ENCODE data around the gene NAGLU.

The NAGLU gene

DNA sequence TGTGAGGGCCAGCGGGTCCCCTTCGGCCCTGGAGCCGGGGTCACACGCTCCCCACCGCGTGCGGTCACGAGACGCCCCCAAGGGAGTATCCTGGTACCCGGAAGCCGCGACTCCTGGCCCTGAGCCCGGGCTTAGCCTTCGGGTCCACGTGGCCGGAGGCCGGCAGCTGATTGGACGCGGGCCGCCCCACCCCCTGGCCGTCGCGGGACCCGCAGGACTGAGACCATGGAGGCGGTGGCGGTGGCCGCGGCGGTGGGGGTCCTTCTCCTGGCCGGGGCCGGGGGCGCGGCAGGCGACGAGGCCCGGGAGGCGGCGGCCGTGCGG is at the start of gene NAGLU:
Gene NAGLU (plus strand): TSS at position 194 of the 324 bp plus-strand sequence. CDS start 32 bp downstream, at position 226.
- peak; percentile 58 to 82 for DNase-seq (ENCODE audit: low read depth in 2 of 2)

DNA sequence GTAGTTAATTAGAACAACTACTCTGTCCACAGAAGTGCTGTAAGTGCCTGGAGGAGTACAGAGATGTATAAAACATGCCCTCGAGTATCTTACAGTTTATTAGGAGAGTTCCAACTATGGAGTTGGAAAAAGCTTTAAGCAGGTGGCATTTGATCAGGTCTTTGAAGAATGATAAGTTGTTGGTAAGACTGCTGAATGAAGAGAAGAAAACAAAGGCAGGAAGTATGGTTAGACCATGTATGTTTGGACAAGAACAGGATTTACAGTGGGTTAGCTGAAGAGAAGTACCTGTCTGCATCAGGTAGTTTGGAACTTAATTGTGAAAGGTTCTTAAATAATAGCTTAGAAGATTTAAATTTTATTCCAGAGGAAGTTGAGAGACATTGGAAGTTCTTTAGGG is 48.0 kb upstream of the NAGLU start:
- DNase-seq (ENCODE audit: low read depth in 2 of 2): no peak

DNA sequence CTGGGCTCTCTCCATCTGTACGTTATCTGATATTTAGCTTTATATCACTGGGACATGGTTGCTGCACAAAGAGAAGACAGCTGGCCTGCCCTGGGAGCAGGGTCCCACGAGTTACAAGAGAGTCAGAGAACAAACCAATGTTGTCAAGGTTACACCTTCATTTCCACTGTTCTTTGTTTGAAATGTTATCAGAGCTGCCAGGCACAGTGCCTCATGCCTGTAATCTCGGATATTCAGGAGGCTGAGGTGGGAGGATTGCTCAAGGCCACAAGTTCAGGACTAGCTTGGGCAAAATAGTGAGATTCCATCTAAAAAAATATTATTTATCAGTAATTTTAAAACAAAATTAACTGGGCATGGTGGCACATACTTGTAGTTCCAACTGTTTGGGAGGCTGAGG is 42.7 kb upstream of the NAGLU start:
- DNase-seq (ENCODE audit: low read depth in 2 of 2): no peak

DNA sequence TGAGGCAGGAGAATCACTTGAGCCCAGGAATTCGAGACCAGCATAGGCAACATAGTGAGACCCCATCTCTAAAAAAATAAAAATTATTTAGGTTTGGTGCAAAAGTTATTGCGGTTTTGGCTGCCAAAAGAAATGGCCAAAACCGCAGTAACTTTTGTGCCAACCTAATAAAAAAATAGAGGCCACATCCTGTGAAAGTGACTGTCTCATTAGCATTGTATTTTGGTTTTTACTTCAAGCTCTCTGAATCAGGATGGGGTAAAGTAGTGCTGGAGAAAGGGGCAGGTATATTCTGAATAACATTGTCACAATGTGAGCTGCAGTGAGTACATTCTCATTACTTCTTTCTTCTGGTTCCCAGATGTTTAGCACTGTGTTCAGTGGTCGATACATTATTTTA is 41.4 kb upstream of the NAGLU start:
- DNase-seq (ENCODE audit: low read depth in 2 of 2): no peak

DNA sequence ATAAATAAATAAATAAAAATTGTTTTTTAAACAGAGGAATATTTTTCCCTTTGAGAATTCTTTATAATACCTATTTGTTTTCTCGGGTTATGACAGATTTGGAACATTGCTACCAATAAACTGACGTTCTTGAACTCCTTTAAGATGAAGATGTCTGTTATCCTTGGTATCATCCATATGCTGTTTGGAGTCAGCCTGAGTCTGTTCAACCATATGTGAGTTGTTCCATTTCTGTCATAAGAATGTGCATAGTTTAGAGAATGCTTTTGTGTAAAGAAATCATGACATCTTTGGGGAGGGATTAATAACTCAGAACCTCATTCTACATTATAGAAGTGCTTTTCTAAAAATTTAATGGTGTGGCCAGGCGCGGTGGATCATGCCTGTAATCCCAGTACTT is 37.2 kb upstream of the NAGLU start:
- DNase-seq (ENCODE audit: low read depth in 2 of 2): no peak

DNA sequence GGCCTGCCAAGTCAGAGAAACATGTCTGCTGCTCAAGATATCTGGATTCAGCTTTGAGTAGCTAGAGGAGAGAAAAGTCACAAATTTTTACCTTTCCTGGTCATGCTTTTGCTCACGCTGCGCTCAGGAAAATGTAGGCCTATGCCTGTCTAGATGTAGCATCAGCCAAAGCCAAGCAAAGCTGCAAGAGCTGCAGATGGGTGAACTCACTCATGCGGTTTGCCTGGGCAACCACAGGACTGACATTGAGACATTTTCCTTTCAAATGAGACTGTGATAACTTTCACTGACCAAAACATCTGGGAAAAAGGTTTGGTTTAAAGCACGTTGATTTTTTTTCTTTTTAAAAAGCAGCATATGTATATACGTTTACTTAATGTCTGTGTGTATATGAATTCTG is 34.0 kb upstream of the NAGLU start:
- no peak for DNase-seq (ENCODE audit: low read depth in 2 of 2)

DNA sequence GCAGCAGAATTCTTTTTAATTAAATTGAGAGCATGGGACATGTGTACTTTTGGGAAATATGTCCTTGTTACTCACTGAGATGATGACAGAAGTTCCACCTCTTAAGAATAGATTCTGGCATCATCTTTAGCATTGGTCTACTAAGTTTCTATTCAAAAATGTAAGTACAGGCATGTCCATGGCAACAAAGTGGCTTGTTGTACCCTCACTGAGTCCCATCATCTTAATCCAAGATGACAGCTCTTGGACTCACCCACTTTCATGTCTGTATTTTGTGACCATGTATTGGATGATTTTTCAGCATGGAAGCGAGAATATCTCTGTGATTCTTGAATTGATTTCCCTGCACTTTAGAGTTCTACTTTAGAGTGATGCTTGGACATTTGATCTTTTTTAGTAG is 33.1 kb upstream of the NAGLU start:
- DNase-seq (ENCODE audit: low read depth in 2 of 2): no peak

DNA sequence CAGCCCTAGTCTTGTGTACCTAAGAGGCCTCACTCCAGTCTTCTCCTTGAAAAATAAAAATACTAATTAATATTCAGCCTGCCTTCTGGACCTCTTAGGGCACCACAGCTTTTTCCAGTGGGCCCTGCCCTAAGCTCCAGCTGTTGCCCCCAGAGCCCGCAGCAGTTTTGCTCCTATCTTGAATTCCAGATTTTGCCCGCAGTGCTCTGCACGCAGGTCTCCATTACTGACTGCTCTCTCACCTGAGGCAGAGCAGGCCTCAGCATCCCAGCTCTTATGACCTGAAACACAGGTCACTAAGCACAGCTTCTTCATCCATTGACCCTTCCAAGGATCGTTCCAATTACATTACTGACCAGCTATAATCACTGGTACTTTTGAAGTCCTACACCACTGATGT is 28.4 kb upstream of the NAGLU start:
- no peak for DNase-seq (ENCODE audit: low read depth in 2 of 2)

DNA sequence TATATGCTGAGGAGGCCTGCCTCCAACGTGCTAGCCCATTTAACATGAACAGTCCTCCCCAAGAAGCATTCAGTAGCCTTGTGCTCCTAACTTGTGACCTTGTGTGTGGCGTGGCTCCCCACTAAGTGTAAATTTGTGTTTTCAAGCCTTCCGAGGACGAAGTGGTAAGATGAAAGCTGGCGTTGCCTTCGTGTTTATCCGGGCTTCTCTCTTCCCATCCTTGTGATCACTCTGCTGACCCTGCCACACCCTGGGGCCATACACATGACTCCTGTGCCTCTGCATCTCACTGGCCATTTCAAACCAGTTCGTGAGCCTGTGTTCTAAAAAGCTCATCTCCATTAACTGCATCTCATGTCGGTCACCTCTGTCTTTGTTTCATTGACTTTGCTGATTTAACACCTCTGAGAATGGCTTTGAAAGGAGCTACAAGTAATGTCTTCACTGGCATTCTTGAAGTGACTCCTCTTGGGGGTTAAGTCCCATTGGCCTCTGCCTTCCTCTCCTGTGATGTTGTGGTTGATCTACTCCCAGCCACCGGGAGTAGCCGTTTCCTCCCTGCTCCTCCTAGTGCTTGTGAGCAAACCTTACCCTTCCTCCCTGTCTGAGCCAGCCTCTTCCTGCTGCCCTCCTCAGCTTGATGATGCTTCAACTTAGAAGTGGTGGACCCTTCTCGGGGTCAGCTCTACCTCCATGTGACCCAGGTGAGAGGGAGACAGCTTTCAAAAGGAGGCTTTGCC is 27.4 kb upstream of the NAGLU start:
- DNase-seq (ENCODE audit: low read depth in 2 of 2): no peak

DNA sequence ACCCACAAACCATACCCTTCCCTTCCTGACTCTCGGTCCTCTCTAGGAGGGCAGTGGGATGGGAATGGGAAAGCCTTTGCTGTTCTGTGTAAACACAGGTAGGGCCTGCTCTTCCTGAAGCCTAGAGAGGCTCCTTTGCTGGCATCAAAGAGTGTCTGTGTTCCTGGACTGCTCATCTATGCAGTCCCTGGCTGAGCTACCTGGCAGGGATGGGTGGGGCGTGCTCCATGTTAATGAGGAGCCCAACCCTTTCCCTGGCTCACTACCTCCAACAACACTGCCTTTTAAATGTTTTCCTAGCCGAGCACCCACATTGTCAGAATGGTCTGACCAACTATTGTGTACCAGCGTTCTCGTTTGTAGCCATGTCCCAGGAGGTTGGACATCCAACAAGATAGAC is 26.6 kb upstream of the NAGLU start:
- no peak for DNase-seq (ENCODE audit: low read depth in 2 of 2)

DNA sequence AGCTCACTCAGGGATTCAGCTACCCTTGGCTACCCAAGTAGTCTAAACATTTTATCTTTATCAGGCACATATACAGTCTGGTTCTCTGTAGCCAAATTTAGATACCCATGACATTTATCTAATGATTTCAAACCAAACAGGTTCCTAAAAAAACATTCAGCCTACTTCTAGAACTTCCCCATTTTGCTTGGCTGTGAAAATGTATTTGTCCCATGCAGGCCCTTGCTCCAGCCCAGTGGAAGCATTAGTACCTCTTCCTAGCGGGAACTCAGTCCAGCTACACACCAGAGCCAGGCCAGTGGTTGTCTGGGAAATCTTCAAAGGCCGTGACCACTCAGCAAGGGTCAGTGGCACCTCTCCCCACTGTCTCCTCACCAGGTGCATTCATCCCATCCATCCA is 26.2 kb upstream of the NAGLU start:
- DNase-seq (ENCODE audit: low read depth in 2 of 2): no peak

DNA sequence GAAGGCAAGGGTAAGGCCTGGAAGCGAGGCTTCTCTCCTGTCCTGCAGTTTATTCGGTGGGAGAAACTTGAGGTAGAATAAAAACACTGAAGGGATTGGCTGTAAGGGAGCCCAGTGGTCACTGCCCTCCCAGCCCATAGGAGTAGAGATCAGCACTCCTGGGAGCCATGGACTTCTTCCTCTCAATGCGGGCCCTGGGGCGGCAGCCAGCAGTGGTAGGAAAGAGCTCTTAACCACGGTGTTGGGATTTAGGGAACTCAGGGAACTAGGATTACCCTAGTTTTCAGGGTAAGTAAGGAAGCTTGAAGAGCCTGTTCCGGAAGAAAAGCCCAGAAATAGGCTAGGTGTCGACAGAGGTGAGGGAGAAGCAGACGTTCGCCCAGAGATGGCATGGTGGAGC is 23.8 kb upstream of the NAGLU start:
- no peak for DNase-seq (ENCODE audit: low read depth in 2 of 2)

DNA sequence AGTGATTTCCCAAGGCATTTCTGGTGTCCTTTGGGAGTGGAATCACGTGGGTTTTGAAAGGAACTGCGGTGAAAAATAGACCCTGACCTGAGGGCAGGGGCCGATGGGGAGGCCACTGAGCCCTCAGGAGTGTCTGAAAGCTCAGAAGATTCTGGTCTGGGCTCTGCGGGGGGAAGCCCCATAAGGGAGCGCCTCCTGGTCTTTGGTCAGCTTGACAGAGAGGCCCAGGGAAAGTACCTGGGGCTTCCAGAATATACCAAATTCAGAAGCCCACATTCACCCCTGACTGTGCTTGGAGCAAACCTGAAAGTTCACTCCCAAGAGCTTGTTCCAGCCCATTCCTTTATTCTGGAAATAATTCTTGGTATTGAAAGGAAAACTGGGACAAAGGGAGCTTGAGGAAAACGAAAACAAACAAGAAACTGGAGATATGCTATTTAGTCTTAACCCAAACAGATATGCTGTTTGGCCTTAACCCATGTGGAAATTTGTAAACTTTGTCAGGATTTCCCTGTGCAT is 23.2 kb upstream of the NAGLU start:
- DNase-seq (ENCODE audit: low read depth in 2 of 2): no peak

DNA sequence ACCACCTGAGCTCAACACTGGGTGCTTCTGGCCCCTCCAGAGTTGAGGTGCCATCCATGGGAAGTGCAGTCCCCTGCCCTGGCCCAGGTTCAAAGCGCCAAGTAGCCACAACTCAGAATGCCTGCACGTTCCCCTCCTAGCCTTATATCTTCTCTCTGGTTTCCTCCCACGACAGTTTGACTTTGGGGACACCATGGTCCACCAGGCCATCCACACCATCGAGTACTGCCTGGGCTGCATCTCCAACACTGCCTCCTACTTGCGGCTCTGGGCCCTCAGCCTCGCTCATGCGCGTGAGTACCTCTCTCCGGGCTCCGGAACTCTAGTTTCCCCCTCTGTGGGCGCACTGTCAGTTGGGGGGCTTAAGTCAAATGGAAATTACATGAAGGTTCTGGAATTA is 22.4 kb upstream of the NAGLU start:
- DNase-seq (ENCODE audit: low read depth in 2 of 2): no peak

DNA sequence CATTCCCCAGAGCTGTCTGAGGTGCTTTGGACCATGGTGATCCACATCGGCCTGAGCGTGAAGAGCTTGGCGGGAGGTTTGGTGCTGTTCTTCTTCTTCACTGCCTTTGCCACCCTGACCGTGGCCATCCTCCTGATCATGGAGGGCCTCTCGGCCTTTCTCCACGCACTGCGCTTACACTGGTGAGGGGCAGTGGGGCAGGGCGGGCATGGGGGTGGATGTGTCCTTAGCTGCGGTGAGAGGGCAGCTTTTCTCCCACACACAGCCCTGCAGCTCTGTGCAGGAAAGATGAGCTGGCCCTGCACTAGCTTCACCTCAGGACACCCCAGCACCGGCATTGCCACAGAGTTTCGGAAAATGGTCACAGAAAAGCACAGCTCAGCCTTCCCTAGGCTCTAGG is 21.8 kb upstream of the NAGLU start:
- DNase-seq (ENCODE audit: low read depth in 2 of 2): no peak

DNA sequence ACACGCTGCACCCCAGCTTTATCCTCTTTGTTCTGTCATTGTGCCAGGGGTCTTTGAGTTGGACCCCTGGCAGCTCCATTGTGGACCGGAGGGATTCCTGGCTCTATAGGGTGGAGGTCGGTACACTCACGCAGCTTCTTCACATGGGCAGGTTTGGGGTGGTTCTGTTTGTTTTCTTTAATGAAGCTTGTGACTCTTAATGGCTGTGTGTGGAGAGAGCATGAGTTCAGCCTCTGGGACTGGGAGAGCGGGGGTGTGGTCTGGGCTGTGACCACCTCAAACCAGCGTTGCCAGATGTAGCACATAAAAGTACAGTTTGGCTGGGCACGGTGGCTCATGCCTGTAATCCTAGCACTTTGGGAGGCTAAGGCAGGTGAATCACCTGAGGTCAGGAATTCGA is 21.2 kb upstream of the NAGLU start:
- no peak for DNase-seq (ENCODE audit: low read depth in 2 of 2)

DNA sequence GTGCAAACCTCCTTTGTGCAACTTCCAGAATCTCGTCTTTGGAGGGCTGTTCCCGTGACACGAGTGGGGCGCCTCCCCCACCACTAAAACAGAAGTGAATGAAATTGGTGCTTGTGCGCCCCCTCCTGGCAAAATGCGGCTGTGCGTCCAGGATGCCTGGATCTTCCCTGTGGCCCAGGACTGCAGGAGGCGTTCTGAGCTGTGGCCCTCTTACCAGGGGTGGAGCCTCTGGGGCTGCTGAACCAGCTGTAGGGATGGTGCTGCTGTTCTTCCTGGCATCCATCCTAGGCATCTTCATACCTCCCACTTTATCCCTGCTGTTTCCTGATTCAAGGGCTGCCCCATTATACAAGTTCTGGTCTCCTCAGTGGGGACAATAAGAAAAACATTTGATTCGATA is 18.5 kb upstream of the NAGLU start:
- peak; percentile 62 to 68 for DNase-seq (ENCODE audit: low read depth in 2 of 2)

DNA sequence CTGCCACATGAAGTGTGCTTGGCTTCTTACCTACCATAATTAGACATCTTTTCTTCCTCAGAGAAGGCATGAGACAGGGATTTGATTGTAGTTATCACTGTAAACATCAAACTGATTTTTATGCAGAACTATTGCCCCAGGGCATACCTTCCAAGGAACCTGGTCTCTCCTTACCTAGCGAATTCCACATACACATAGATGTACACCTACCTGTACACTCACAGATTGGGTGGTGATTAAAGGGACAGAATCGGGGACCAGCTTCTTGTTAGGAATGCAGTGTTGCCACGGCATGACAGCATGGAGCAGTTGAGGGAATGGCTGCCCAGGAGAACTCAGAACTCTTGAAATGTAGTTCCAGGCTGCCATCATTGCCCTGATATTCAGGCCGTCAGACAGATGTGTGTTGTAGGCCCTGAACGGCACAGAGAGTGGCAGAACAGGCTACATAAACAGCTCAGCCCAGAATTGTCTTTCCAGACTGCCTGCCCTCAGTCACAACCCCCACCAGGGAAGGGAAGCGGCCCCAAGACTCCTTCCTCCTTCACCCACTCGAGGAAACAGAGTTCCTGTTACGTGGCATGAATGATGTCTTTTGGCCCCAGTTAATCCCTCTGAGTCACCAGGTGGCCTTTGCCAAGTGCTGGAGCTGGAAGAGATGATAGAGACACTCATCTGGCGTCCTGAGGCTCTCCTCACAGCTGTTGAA is 17.8 kb upstream of the NAGLU start:
- DNase-seq (ENCODE audit: low read depth in 2 of 2): no peak

DNA sequence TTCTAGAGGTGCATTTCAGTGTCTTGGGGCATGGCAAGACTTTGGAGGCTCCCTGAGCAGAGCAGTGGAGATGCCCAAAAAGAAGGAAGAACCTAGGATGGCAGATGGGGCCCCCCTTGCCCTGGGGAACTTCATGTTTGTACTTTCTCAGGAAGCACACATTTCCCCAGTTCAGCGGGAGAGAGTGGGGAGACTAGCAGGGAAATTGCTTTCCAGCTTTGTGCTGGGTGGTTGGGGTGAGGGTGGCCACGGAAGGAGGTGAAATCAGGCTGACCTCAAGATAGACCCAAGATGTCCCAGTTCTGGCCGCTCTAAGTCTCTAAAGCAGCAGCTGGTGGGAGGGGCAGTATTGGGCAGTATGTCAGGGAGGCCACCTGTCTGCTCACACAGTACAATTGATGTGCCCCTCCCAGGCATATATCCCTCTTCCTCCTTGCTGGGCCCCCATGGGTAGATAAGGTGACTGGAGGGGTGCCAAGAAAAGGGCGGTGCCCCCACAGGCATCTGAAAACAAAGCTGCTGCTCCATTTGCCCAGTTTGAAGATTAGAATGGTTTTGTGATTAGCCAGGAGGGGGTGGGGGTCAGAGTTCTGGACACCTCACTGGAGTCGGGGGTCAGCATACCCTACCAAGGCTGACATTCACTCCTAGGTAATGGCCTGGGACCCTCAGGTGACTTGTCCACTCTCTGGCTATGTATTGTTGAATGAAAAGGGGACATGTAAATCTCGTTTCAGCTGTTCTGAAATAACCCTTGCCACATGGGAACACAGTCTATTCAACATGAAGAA is 17.1 kb upstream of the NAGLU start:
- DNase-seq (ENCODE audit: low read depth in 2 of 2): no peak

DNA sequence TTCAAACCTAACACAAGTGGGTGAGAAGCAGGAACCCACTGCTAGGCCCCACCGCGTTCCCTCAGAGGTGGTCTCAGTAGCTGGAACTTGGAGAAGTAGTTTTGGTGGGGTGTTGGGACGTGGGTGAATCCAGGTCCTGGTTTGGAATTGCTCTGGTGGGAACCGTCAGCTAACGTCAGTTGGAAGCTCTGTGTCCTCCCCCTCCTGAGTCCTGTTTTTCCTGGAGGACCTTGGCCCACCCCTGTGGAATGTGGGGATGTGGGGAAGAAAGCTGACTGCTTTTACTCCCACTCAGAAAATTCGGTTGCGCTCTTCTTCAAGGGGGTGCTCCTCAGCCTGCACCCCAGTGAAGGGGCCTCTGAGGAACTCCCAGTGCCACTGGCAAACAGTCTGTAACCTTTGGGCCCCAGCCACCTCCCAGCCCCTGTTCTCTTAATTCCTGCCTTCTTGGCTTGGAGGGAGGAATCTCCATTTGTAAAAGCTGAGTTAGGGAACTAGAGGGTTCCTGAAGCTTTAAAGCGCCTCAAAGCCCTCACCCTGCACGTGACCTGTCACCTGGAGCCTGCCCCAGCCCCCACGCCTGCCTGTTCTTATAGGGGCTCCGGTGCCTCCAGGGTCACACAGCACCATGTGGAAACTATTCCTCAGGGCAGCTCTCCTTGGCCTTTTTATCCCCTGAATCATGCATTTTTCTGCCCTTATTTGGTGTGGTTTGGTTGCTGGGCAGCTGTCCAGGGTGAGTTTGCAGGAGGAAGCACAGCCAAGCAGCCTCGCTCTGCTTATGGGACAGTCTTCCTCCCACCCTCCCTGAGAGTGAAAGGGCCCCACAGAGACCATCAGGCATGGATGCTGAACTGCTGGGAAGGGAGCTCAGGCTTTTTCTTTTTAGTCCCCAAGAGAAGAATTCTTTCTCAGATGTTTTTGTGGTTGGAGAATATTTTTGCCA is 16.2 kb upstream of the NAGLU start:
- no peak for DNase-seq (ENCODE audit: low read depth in 2 of 2)

DNA sequence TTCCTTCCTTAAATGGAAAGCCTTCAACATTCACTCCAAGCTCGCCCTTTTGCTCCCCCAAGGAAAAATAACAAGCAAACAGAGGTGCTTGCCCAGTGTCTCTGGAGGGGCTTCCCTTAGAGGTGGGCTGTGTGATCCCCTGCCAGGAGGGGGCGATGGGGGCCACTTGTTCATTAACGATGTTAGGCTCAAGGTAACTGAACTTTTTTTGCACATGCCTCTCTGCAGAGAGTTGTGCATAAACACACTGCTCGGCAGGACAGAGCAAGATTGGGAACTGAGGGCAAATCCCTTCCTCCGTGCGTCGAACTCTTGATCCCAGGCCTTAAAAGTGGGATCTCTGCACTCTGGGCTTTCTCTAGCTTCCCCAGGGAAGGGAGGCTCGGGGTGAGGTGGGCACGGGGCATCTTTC is 15.5 kb upstream of the NAGLU start:
- DNase-seq (ENCODE audit: low read depth in 2 of 2): no peak

DNA sequence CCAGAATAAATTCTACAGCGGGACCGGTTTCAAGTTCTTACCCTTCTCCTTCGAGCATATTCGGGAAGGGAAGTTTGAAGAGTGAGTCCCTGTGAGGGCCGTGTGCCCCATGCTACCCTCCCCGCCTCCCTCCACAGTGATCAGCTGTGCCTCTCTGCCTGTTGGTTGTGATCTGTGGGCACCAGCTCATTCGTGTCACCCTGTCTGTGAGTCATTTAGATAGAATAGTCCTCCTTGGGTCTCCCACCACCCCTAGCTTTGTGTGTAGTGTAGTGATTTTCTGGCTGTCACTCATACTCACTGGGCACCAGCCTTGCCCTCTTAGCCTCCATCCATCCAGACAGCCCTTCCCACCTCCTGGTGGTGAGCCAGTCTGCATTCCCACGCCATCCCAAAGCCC is 15.0 kb upstream of the NAGLU start:
- no peak for DNase-seq (ENCODE audit: low read depth in 2 of 2)

Measured in stimulated activated CD8-positive, alpha-beta memory T cell treated with anti-CD3 and anti-CD28 coated beads, Interleukin-7, amount 100 ng/mL, for 4 hours (primary cell).